Gastroesophageal sphincter (tissue), 4 donors: ENCODE measurements around the gene CCT3. TPM values are rescaled to one million over a fixed set of nuclear protein-coding genes. Genes with fewer than 3 reads are reported as not detected.
A peak's percentile ranks its signal among the peaks of the same experiment; 100 is the strongest.

Experiments used
- ATAC-seq: fragments of 150-250 bp; one replicate; pipeline ENCODE4 v1.9.1; 2016; ENCODE audit warnings: mild to moderate bottlenecking, moderate library complexity
- H3K27ac ChIP-seq, 4 donors: fragments of 200-600 bp; sonication (generic) in 3 of 4; 1 replicate in 3 of 4; 2 replicates in 1 of 4; pipeline ENCODE4 v1.5.1; 2016 to 2019
- H3K27me3 ChIP-seq: fragments of 200-600 bp; sonication (generic); one replicate; pipeline ENCODE4 v1.5.1; 2019
- H3K36me3 ChIP-seq, 2 donors: fragments of 200-600 bp; sonication (generic); one replicate each; pipeline ENCODE4 v1.5.1; 2019; ENCODE audit warnings: control low read depth in 1 of 2
- H3K4me1 ChIP-seq, 3 donors: fragments of 200-600 bp; sonication (generic); 1 replicate in 2 of 3; 2 replicates in 1 of 3; pipeline ENCODE4 v1.5.1; 2016 to 2019; ENCODE audit warnings: control low read depth in 2 of 3
- H3K4me3 ChIP-seq, 2 donors: fragments of 200-600 bp; sonication (generic); one replicate each; pipeline ENCODE4 v1.5.1; 2019; ENCODE audit warnings: mild to moderate bottlenecking in 1 of 2, moderate library complexity in 1 of 2
- H3K9me3 ChIP-seq, 3 donors: fragments of 200-600 bp; sonication (generic); one replicate each; pipeline ENCODE4 v1.5.1; 2017 to 2019; ENCODE audit warnings: control low read depth in 2 of 3
- EP300 ChIP-seq: sonication (generic); formaldehyde crosslinking; IDR thresholded peaks from one replicate; pipeline ENCODE4 v1.6.1; 2017; ENCODE audit warnings: antibody characterized with exemption, mild to moderate bottlenecking
- POLR2A ChIP-seq, 2 donors: fragments of 450-650 bp; IDR thresholded peaks; one replicate each; pipeline ENCODE4 v1.6.1; 2017; ENCODE audit warnings: antibody characterized with exemption in 2 of 2, mild to moderate bottlenecking in 2 of 2, moderate library complexity in 1 of 2
- POLR2AphosphoS5 ChIP-seq: sonication (generic); formaldehyde crosslinking; IDR thresholded peaks from one replicate; pipeline ENCODE4 v1.6.1; 2017; ENCODE audit warnings: antibody characterized with exemption
- WGBS, 2 donors: methylation state at CpG; one replicate each; pipeline ENCODE4 v1.1.5; 2018; ENCODE audit warnings: low coverage in 1 of 2; 5-methylcytosine and 5-hydroxymethylcytosine counted together
- total RNA-seq, 4 donors: library from RNA; depleted of rRNA; stranded (reverse); fragments of >200 nt; gene quantifications; one replicate each; pipeline ENCODE4 v1.1.0, GENCODE V29; 2016
- TF ChIP-seq, protein P1 (sequence below), 4 experiments: fragments of 200-600 bp in 2 of 4; fragments of 450-650 bp in 2 of 4; sonication (generic) in 1 of 4; IDR thresholded peaks; one replicate each; pipeline ENCODE4 v1.5.1; 2017 to 2019; ENCODE audit warnings: antibody characterized with exemption in 4 of 4, mild to moderate bottlenecking in 2 of 4, moderate library complexity in 2 of 4

Gene CCT3
- total RNA-seq, 4 donors from 2014 or later, result 189 to 224 (median 209) TPM

DNA sequence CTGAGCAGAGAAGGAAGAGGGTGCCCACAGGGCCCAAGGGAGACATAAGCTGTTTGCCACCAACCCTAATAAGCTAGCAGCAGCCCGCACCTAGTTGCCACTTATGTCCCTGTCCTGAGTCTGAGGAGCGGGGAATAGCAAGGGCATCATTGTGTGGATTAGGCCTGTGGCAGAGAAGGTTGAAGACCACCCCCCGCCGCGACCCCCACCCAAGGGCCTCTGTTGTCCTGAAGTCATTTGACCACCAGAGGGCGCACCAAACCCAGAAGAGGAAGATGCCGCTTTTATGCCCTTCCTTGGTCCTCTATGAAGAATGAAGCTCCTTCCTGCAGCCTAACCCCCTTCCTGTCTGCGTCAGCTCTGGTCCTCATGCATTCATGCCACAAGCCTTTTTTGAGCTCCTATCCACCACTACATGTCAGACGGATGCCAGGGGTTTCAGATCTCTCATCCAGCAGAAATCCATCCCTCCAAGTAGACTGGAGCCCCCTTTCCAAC, 47.5 kb upstream of the CCT3 start:
- 10 to 13% methylated on average over 2 of the region's 9 CpGs for WGBS, 2 donors
- no peaks in the 10 kb centered on the region for H3K36me3 ChIP-seq
- H3K4me1 ChIP-seq, result peaks cover 0 to 10% (median 0%) of the 10 kb centered on the region in 3 donors
- H3K27ac ChIP-seq, result no peak overlapping the region
- no peak for TF ChIP-seq EP300
- no peak for TF ChIP-seq POLR2AphosphoS5
- TF ChIP-seq, protein P1, sequence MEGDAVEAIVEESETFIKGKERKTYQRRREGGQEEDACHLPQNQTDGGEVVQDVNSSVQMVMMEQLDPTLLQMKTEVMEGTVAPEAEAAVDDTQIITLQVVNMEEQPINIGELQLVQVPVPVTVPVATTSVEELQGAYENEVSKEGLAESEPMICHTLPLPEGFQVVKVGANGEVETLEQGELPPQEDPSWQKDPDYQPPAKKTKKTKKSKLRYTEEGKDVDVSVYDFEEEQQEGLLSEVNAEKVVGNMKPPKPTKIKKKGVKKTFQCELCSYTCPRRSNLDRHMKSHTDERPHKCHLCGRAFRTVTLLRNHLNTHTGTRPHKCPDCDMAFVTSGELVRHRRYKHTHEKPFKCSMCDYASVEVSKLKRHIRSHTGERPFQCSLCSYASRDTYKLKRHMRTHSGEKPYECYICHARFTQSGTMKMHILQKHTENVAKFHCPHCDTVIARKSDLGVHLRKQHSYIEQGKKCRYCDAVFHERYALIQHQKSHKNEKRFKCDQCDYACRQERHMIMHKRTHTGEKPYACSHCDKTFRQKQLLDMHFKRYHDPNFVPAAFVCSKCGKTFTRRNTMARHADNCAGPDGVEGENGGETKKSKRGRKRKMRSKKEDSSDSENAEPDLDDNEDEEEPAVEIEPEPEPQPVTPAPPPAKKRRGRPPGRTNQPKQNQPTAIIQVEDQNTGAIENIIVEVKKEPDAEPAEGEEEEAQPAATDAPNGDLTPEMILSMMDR (IDR thresholded peaks at IDR 0.05), result peak in 3 of 4 experiments; percentile 82 to 92 (median 90)
- peak; percentile 39 for ATAC-seq
- no peak overlapping the region for H3K4me3 ChIP-seq
- H3K9me3 ChIP-seq, result no peaks in the 10 kb centered on the region
- peaks cover 45% of the 10 kb centered on the region for H3K27me3 ChIP-seq

DNA sequence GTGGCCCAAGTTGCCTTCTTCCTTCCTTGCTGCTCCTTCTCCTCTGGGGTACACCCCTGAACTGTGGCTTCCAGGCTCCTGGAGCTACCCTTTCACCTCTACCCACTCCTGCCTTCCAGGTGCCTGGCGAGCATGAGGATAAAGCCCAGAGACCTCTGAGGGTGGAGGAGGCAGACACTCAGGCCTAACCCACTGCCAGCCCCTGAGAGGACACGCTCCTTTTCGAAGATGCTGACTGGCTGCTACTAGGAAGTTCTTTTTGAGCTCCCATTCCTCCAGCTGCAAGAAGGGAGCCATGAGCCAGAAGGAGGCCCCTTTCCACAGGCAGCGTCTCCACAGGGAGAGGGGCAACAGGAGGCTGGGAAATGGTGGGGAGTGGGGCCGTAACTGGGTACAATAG, 46.6 kb upstream of the CCT3 start:
- no peak for ATAC-seq
- Histone ChIP-seq H3K4me1 (peaks cover 0 to 10% (median 0%) of the 10 kb centered on the region in 3 donors), H3K27ac (no peak overlapping the region), H3K36me3 (no peaks in the 10 kb centered on the region), H3K4me3 (no peak overlapping the region), H3K27me3 (peaks cover 36% of the 10 kb centered on the region), H3K9me3 (no peaks in the 10 kb centered on the region)
- TF ChIP-seq POLR2AphosphoS5 (no peak), POLR2A (IDR thresholded peaks at IDR 0.05) (no peak), EP300 (no peak)
- TF ChIP-seq, protein P1 (IDR thresholded peaks at IDR 0.05), result no peak
- WGBS, 2 donors, result no CpG with 5 or more reads among the region's 5 CpGs

DNA sequence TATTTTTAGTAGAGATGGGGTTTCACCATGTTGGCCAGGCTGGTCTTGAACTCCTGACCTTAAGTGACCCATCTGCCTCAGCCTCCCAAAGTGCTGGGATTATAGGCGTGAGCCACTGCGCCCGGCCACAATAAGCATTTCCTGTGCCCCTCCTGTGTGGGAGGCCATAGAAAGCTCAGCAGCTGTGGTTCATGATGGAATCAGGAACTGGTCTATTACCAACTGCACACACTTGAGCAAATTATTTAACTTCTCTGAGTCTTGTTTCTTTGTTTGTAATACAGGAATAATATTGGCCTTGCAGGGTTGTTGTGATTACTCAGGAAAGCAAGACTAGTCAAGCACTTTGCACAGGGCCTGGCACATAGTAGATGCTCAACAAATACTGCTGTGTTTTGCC, 45.9 kb upstream of the CCT3 start:
- Histone ChIP-seq H3K27ac (no peak overlapping the region), H3K4me1 (peaks cover 0 to 10% (median 0%) of the 10 kb centered on the region in 3 donors), H3K9me3 (no peaks in the 10 kb centered on the region), H3K27me3 (peaks cover 29% of the 10 kb centered on the region), H3K4me3 (no peak overlapping the region), H3K36me3 (no peaks in the 10 kb centered on the region)
- TF ChIP-seq EP300 (no peak), POLR2A (IDR thresholded peaks at IDR 0.05) (no peak), POLR2AphosphoS5 (no peak)
- TF ChIP-seq, protein P1 (IDR thresholded peaks at IDR 0.05), result no peak
- no peak for ATAC-seq
- WGBS, 2 donors, result 60 to 67% methylated on average over 1 to 3 of the region's 3 CpGs

DNA sequence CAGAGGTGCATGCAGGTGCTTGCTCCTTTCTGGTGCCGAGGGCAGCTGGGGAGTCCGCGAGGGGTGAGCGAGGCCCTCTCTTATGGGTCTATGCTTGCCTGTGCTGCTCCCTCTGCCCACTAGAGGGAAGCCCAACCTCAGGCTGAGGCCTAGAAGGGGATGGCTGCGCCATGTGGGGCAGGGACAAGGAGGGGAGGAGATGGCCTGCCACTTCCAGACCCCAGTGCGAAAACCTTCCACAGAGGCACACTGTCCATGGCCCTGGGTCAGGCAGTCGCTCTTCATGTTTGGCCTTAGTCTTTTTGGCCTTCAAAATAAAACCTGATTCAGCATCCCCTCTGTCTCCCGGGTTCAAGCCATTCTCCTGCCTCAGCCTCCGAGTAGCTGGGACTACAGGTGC, 44.9 kb upstream of the CCT3 start:
- H3K4me1 ChIP-seq, result peaks cover 0 to 2% (median 0%) of the 10 kb centered on the region in 3 donors
- no peak overlapping the region for H3K4me3 ChIP-seq
- H3K27ac ChIP-seq, result no peak overlapping the region
- WGBS, 2 donors, result 78 to 83% methylated on average over 2 to 4 of the region's 9 CpGs
- no peaks in the 10 kb centered on the region for H3K36me3 ChIP-seq
- H3K27me3 ChIP-seq, result peaks cover 20% of the 10 kb centered on the region
- TF ChIP-seq, protein P1 (IDR thresholded peaks at IDR 0.05), result peak in 3 of 4 experiments; percentile 65 to 88 (median 69)
- TF ChIP-seq POLR2A (IDR thresholded peaks at IDR 0.05), result no peak
- peak; percentile 69 for ATAC-seq
- no peaks in the 10 kb centered on the region for H3K9me3 ChIP-seq

DNA sequence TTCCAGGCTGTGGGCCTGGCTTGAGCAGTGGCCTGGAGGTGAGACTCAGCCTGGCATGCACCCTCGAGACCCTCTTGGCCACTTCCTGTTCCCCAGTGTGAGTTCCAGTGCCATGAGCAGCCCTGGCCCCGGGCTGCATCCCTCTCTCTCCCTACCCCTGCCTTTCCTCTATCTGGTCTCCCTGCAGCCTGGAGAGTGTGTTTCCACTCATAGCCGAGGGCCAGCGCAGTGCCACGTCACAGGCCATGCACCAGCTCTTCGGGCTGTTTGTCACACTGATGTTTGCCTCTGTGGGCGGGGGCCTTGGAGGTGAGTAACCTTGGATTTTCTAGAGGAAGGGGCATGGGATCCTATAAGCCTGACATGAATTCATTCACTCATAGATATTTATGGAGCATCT, 44.5 kb upstream of the CCT3 start:
- no peaks in the 10 kb centered on the region for H3K36me3 ChIP-seq
- H3K4me1 ChIP-seq, result no peaks in the 10 kb centered on the region
- no peak for ATAC-seq
- H3K27me3 ChIP-seq, result peaks cover 15% of the 10 kb centered on the region
- no peaks in the 10 kb centered on the region for H3K9me3 ChIP-seq
- 70% methylated on average over 4 of the region's 7 CpGs; no CpG with 5 or more reads in 1 of the 2 donors for WGBS, 2 donors
- TF ChIP-seq POLR2A (IDR thresholded peaks at IDR 0.05) (no peak), POLR2AphosphoS5 (no peak), EP300 (no peak)
- TF ChIP-seq, protein P1 (IDR thresholded peaks at IDR 0.05), result no peak
- H3K27ac ChIP-seq, result no peak overlapping the region
- H3K4me3 ChIP-seq, result no peak overlapping the region
